A673 (cell line): ENCODE measurements around the gene FHIT.

Experiments used
- CTCF ChIP-seq: fragments of 300-800, 200-600 bp; sonication (generic); conservative IDR thresholded peaks from 2 replicates; pipeline ENCODE4 v1.5.1; 2017; ENCODE audit warnings: low read depth, mild to moderate bottlenecking, antibody characterized with exemption, low read length, moderate library complexity, mixed read lengths
- EZH2 ChIP-seq: fragments of 200-600 bp; sonication (generic); IDR thresholded peaks from 2 replicates; pipeline ENCODE4 v1.6.1; 2017; ENCODE audit warnings: borderline replicate concordance, low read depth, mild to moderate bottlenecking, mixed read lengths, antibody characterized with exemption, low read length; ENCODE audit not compliant: poor library complexity, severe bottlenecking

GRCh38 chr3:59949311-59949710 lies 1301.9 kb downstream of the FHIT start:
- TF ChIP-seq CTCF (no peak), EZH2 (no peak)
